AG09319 (cell line): ENCODE data around the gene GOLGA6B.
"Not testable (repeated sequence)": the region's sequence is repeated elsewhere in the genome, so short reads cannot be mapped to it uniquely, and the experiment has no call there.

Experiments
- DNase-seq: peaks from one replicate; pipeline ENCODE4 v3.0.0-alpha.2; 2010; ENCODE audit warnings: low read depth; ENCODE audit errors: extremely low read depth
- CTCF ChIP-seq: IDR thresholded peaks from 2 replicates; pipeline ENCODE4 v1.5.1; 2011; ENCODE audit warnings: low read depth, mild to moderate bottlenecking, inconsistent platforms, low read length, moderate library complexity

The GOLGA6B gene

GRCh38 chr15:72639759-72640483, 14.6 kb upstream of the GOLGA6B start:
- DNase-seq, result not testable (repeated sequence)

GRCh38 chr15:72642271-72642670, 12.2 kb upstream of the GOLGA6B start:
- not testable (repeated sequence) for DNase-seq

GRCh38 chr15:72648631-72649253, 5.8 kb upstream of the GOLGA6B start:
- not testable (repeated sequence) for DNase-seq

- not testable (repeated sequence) for DNase-seq
These were observed 1.5 kb downstream of the GOLGA6B start for GRCh38 chr15:72656014-72656413.

- not testable (repeated sequence) for DNase-seq
These were observed 6.6 kb downstream of the GOLGA6B start for GRCh38 chr15:72661081-72661480.

- DNase-seq, result not testable (repeated sequence)
These were observed 9.4 kb downstream of the GOLGA6B start for GRCh38 chr15:72663931-72664330.

GRCh38 chr15:72665706-72666105, 11.2 kb downstream of the GOLGA6B start:
- DNase-seq, result not testable (repeated sequence)

- not testable (repeated sequence) for DNase-seq
These were observed 15.3 kb downstream of the GOLGA6B start for GRCh38 chr15:72669803-72670202.

GRCh38 chr15:72670656-72671352, 16.3 kb downstream of the GOLGA6B start:
- DNase-seq, result peak; percentile 16
- peak; percentile 71 for TF ChIP-seq CTCF

GRCh38 chr15:72671525-72671924, 17.0 kb downstream of the GOLGA6B start:
- no peak for DNase-seq

GRCh38 chr15:72676838-72677237, 22.3 kb downstream of the GOLGA6B start:
- no peak for DNase-seq
- no peak for TF ChIP-seq CTCF

More at GRCh38 chr15:72671525-72671924, 17.0 kb downstream of the GOLGA6B start:
- no peak for TF ChIP-seq CTCF

GRCh38 chr15:72680931-72681330, 26.4 kb downstream of the GOLGA6B start:
- DNase-seq, result no peak
- no peak for TF ChIP-seq CTCF
